Mucosa of stomach (tissue), 1 donor: Measurements from ENCODE around the gene KCNJ14.

Experiments
- H3K27me3 ChIP-seq: one replicate; pipeline ENCODE4 v1.7.0; 2013; ENCODE audit warnings: mild to moderate bottlenecking, low read length; ENCODE audit not compliant: control insufficient read depth, insufficient read depth
- H3K36me3 ChIP-seq: one replicate; pipeline ENCODE4 v1.7.0; 2013; ENCODE audit warnings: low read length; ENCODE audit not compliant: control insufficient read depth, insufficient read depth
- H3K4me1 ChIP-seq: one replicate; pipeline ENCODE4 v1.7.0; 2013; ENCODE audit warnings: mild to moderate bottlenecking, low read length; ENCODE audit not compliant: control insufficient read depth, insufficient read depth
- H3K4me3 ChIP-seq: one replicate; pipeline ENCODE4 v1.7.0; 2013; ENCODE audit warnings: low read length
- H3K9ac ChIP-seq: one replicate; pipeline ENCODE4 v1.7.0; 2013; ENCODE audit warnings: mild to moderate bottlenecking, low read length, moderate library complexity
- H3K9me3 ChIP-seq: one replicate; pipeline ENCODE4 v1.7.0; 2013; ENCODE audit warnings: mild to moderate bottlenecking, low read length, moderate library complexity; ENCODE audit not compliant: control insufficient read depth
- donor health status: Pancreatic carcinoma.

Gene KCNJ14

GRCh38 chr19:48433337-48433736, 22.0 kb upstream of the KCNJ14 start:
- Histone ChIP-seq H3K9ac (no peak overlapping the region), H3K4me3 (no peak overlapping the region), H3K27me3 (peaks cover 9% of the 10 kb centered on the region), H3K36me3 (no peaks in the 10 kb centered on the region), H3K4me1 (no peaks in the 10 kb centered on the region), H3K9me3 (no peaks in the 10 kb centered on the region)

GRCh38 chr19:48436586-48436985, 18.8 kb upstream of the KCNJ14 start:
- no peak overlapping the region for H3K4me3 ChIP-seq
- H3K36me3 ChIP-seq = no peaks in the 10 kb centered on the region
- no peak overlapping the region for H3K9ac ChIP-seq
- H3K27me3 ChIP-seq = peaks cover 17% of the 10 kb centered on the region
- H3K4me1 ChIP-seq = no peaks in the 10 kb centered on the region
- H3K9me3 ChIP-seq = no peaks in the 10 kb centered on the region

- Histone ChIP-seq H3K4me1 (peaks cover 19% of the 10 kb centered on the region), H3K27me3 (peaks cover 34% of the 10 kb centered on the region), H3K9me3 (no peaks in the 10 kb centered on the region), H3K4me3 (no peak overlapping the region), H3K9ac (no peak overlapping the region), H3K36me3 (no peaks in the 10 kb centered on the region)
Observed at GRCh38 chr19:48441360-48442050, 13.9 kb upstream of the KCNJ14 start.

- Histone ChIP-seq H3K36me3 (no peaks in the 10 kb centered on the region), H3K4me1 (peaks cover 22% of the 10 kb centered on the region), H3K27me3 (peaks cover 29% of the 10 kb centered on the region), H3K4me3 (no peak overlapping the region), H3K9me3 (no peaks in the 10 kb centered on the region), H3K9ac (no peak overlapping the region)
Observed at GRCh38 chr19:48442116-48443035, 13.0 kb upstream of the KCNJ14 start.

GRCh38 chr19:48443256-48443655, 12.1 kb upstream of the KCNJ14 start:
- Histone ChIP-seq H3K4me1 (peaks cover 22% of the 10 kb centered on the region), H3K4me3 (no peak overlapping the region), H3K9me3 (no peaks in the 10 kb centered on the region), H3K9ac (no peak overlapping the region), H3K36me3 (no peaks in the 10 kb centered on the region), H3K27me3 (peaks cover 29% of the 10 kb centered on the region)

GRCh38 chr19:48443731-48444128, 11.6 kb upstream of the KCNJ14 start:
- Histone ChIP-seq H3K9ac (no peak overlapping the region), H3K4me3 (no peak overlapping the region), H3K27me3 (peaks cover 29% of the 10 kb centered on the region), H3K4me1 (peaks cover 22% of the 10 kb centered on the region), H3K9me3 (no peaks in the 10 kb centered on the region), H3K36me3 (no peaks in the 10 kb centered on the region)

GRCh38 chr19:48444129-48444935, 11.0 kb upstream of the KCNJ14 start:
- Histone ChIP-seq H3K9ac (no peak overlapping the region), H3K4me1 (peaks cover 22% of the 10 kb centered on the region), H3K27me3 (peaks cover 29% of the 10 kb centered on the region), H3K9me3 (no peaks in the 10 kb centered on the region), H3K4me3 (no peak overlapping the region), H3K36me3 (no peaks in the 10 kb centered on the region)

GRCh38 chr19:48444936-48445200, 10.5 kb upstream of the KCNJ14 start:
- peaks cover 29% of the 10 kb centered on the region for H3K27me3 ChIP-seq
- no peak overlapping the region for H3K4me3 ChIP-seq
- H3K9me3 ChIP-seq = no peaks in the 10 kb centered on the region
- no peaks in the 10 kb centered on the region for H3K36me3 ChIP-seq
- H3K4me1 ChIP-seq = peaks cover 22% of the 10 kb centered on the region
- no peak overlapping the region for H3K9ac ChIP-seq

- Histone ChIP-seq H3K27me3 (peaks cover 29% of the 10 kb centered on the region), H3K9ac (peak overlapping the region; percentile 83), H3K4me3 (peak overlapping the region; percentile 96)
Observed at GRCh38 chr19:48445256-48445605, 10.1 kb upstream of the KCNJ14 start.

GRCh38 chr19:48445606-48446481, 9.5 kb upstream of the KCNJ14 start, which contains the start of gene GRWD1:
Gene GRWD1, plus strand, starts transcription at chr19:48445983. Its CDS starts 23 bp downstream, at chr19:48446006.
- Histone ChIP-seq H3K36me3 (peaks cover 8% of the 10 kb centered on the region), H3K4me1 (peaks cover 22% of the 10 kb centered on the region), H3K9ac (peak within 1 kb of the TSS; percentile 83), H3K4me3 (peak within 1 kb of the TSS; percentile 96), H3K9me3 (no peaks in the 10 kb centered on the region), H3K27me3 (peaks cover 28% of the 10 kb centered on the region)

More at GRCh38 chr19:48445256-48445605, 10.1 kb upstream of the KCNJ14 start:
- Histone ChIP-seq H3K4me1 (peaks cover 22% of the 10 kb centered on the region), H3K36me3 (peaks cover 2% of the 10 kb centered on the region), H3K9me3 (no peaks in the 10 kb centered on the region)

- Histone ChIP-seq H3K9ac (peak overlapping the region; percentile 83), H3K4me1 (peaks cover 22% of the 10 kb centered on the region), H3K9me3 (no peaks in the 10 kb centered on the region), H3K36me3 (peaks cover 9% of the 10 kb centered on the region), H3K4me3 (peak overlapping the region; percentile 96), H3K27me3 (peaks cover 21% of the 10 kb centered on the region)
Observed at GRCh38 chr19:48446579-48446978, 8.8 kb upstream of the KCNJ14 start.
